ENCODE data around the gene TJP2. TPM values are rescaled to one million over a fixed set of nuclear protein-coding genes. Genes with fewer than 3 reads are reported as not detected.

The TJP2 gene
- total RNA-seq, 1 donor from 2014 or later = 39.6 TPM

- no peak for DNase-seq (ENCODE audit: low read depth)
- Histone ChIP-seq H3K79me2 (ENCODE audit: insufficient read depth, low read length) (peaks cover 46% of the 10 kb centered on the region), H4K20me1 (ENCODE audit: insufficient read depth, low read length) (peaks cover 10% of the 10 kb centered on the region), H3K4me1 (ENCODE audit: insufficient read depth, low read length) (peaks cover 49% of the 10 kb centered on the region), H3K27ac (ENCODE audit: low read depth, low read length) (no peak overlapping the region), H3K4me3 (ENCODE audit: insufficient read depth, low read depth, low read length) (no peak overlapping the region), H3K4me2 (ENCODE audit: low read length) (no peak overlapping the region), H3K9ac (ENCODE audit: low read length) (no peak overlapping the region), H2AFZ (ENCODE audit: low read depth, low read length) (no peak overlapping the region), H3K9me3 (ENCODE audit: insufficient read depth, low read depth, low read length) (no peaks in the 10 kb centered on the region), H3K27me3 (ENCODE audit: insufficient read depth, low read length) (no peaks in the 10 kb centered on the region), H3K36me3 (ENCODE audit: insufficient read depth, low read length) (no peaks in the 10 kb centered on the region)
- Mint-ChIP-seq H3K4me1 (ENCODE audit: low read depth, unreplicated experiment) (peaks cover 52% of the 10 kb centered on the region), H3K36me3 (ENCODE audit: low read depth, unreplicated experiment) (no peaks in the 10 kb centered on the region), H3K27ac (ENCODE audit: unreplicated experiment) (no peak overlapping the region), H3K4me3 (ENCODE audit: unreplicated experiment) (no peak overlapping the region), H3K9me3 (ENCODE audit: unreplicated experiment) (no peaks in the 10 kb centered on the region), H3K27me3 (ENCODE audit: low read depth, unreplicated experiment) (no peaks in the 10 kb centered on the region)
- TF ChIP-seq EZH2 (IDR thresholded peaks at IDR 0.05; ENCODE audit: insufficient read depth, low read length) (no peak), CTCF (IDR thresholded peaks at IDR 0.05; ENCODE audit: insufficient read depth, low read depth, low read length) (no peak)
- FAIRE-seq = no peak
These were observed 2.5 kb downstream of the TJP2 start for GRCh38 chr9:69176471-69177171.

GRCh38 chr9:69178583-69179011, 4.5 kb downstream of the TJP2 start:
- Histone ChIP-seq H3K27me3 (ENCODE audit: insufficient read depth, low read length) (no peaks in the 10 kb centered on the region), H3K9me3 (ENCODE audit: insufficient read depth, low read depth, low read length) (no peaks in the 10 kb centered on the region), H3K9ac (ENCODE audit: low read length) (no peak overlapping the region), H4K20me1 (ENCODE audit: insufficient read depth, low read length) (peaks cover 10% of the 10 kb centered on the region), H2AFZ (ENCODE audit: low read depth, low read length) (no peak overlapping the region), H3K36me3 (ENCODE audit: insufficient read depth, low read length) (no peaks in the 10 kb centered on the region), H3K27ac (ENCODE audit: low read depth, low read length) (peak overlapping the region; percentile 43), H3K4me1 (ENCODE audit: insufficient read depth, low read length) (peaks cover 46% of the 10 kb centered on the region), H3K4me2 (ENCODE audit: low read length) (peak overlapping the region; percentile 33), H3K4me3 (ENCODE audit: insufficient read depth, low read depth, low read length) (no peak overlapping the region), H3K79me2 (ENCODE audit: insufficient read depth, low read length) (peaks cover 66% of the 10 kb centered on the region)
- Mint-ChIP-seq H3K36me3 (ENCODE audit: low read depth, unreplicated experiment) (no peaks in the 10 kb centered on the region), H3K27ac (ENCODE audit: unreplicated experiment) (peak overlapping the region; percentile 55), H3K27me3 (ENCODE audit: low read depth, unreplicated experiment) (no peaks in the 10 kb centered on the region), H3K4me1 (ENCODE audit: low read depth, unreplicated experiment) (peaks cover 58% of the 10 kb centered on the region), H3K9me3 (ENCODE audit: unreplicated experiment) (no peaks in the 10 kb centered on the region), H3K4me3 (ENCODE audit: unreplicated experiment) (no peak overlapping the region)
- no peak for TF ChIP-seq EZH2 (IDR thresholded peaks at IDR 0.05; ENCODE audit: insufficient read depth, low read length)
- TF ChIP-seq CTCF (IDR thresholded peaks at IDR 0.05; ENCODE audit: insufficient read depth, low read depth, low read length) = no peak
- FAIRE-seq (no peak), DNase-seq (ENCODE audit: low read depth) (peak; percentile 49)

GRCh38 chr9:69179037-69179436, 5.0 kb downstream of the TJP2 start:
- TF ChIP-seq CTCF (IDR thresholded peaks at IDR 0.05; ENCODE audit: insufficient read depth, low read depth, low read length) (no peak), EZH2 (IDR thresholded peaks at IDR 0.05; ENCODE audit: insufficient read depth, low read length) (no peak)
- Histone ChIP-seq H3K9ac (ENCODE audit: low read length) (no peak overlapping the region), H3K4me3 (ENCODE audit: insufficient read depth, low read depth, low read length) (no peak overlapping the region), H4K20me1 (ENCODE audit: insufficient read depth, low read length) (peaks cover 10% of the 10 kb centered on the region), H2AFZ (ENCODE audit: low read depth, low read length) (no peak overlapping the region), H3K36me3 (ENCODE audit: insufficient read depth, low read length) (no peaks in the 10 kb centered on the region), H3K4me2 (ENCODE audit: low read length) (peak overlapping the region; percentile 33), H3K79me2 (ENCODE audit: insufficient read depth, low read length) (peaks cover 69% of the 10 kb centered on the region), H3K9me3 (ENCODE audit: insufficient read depth, low read depth, low read length) (no peaks in the 10 kb centered on the region), H3K4me1 (ENCODE audit: insufficient read depth, low read length) (peaks cover 46% of the 10 kb centered on the region), H3K27ac (ENCODE audit: low read depth, low read length) (peak overlapping the region; percentile 43), H3K27me3 (ENCODE audit: insufficient read depth, low read length) (no peaks in the 10 kb centered on the region)
- Mint-ChIP-seq H3K27me3 (ENCODE audit: low read depth, unreplicated experiment) (no peaks in the 10 kb centered on the region), H3K4me3 (ENCODE audit: unreplicated experiment) (no peak overlapping the region), H3K27ac (ENCODE audit: unreplicated experiment) (peak overlapping the region; percentile 55), H3K36me3 (ENCODE audit: low read depth, unreplicated experiment) (no peaks in the 10 kb centered on the region), H3K4me1 (ENCODE audit: low read depth, unreplicated experiment) (peaks cover 60% of the 10 kb centered on the region), H3K9me3 (ENCODE audit: unreplicated experiment) (no peaks in the 10 kb centered on the region)
- no peak for FAIRE-seq
- DNase-seq (ENCODE audit: low read depth) = no peak
